ENCODE results near the gene TMPRSS11B. TPM values are rescaled to one million over a fixed set of nuclear protein-coding genes. Genes with fewer than 3 reads are reported as not detected.
A peak's percentile ranks its signal among the peaks of the same experiment; 100 is the strongest.
"Not testable (repeated sequence)": the region's sequence is repeated elsewhere in the genome, so short reads cannot be mapped to it uniquely, and the experiment has no call there.

TMPRSS11B gene
- total RNA-seq, 4 donors from 2014 or later: 60.0 to 365 (median 290) TPM

GRCh38 chr4:68283095-68283494 is 37.6 kb upstream of the TMPRSS11B start:
- no peak for DNase-seq
- peaks cover 0 to 18% (median 0%) of the 10 kb centered on the region in 3 donors for H3K4me1 ChIP-seq
- TF ChIP-seq POLR2A (IDR thresholded peaks at IDR 0.05): no peak
- TF ChIP-seq, protein P1, sequence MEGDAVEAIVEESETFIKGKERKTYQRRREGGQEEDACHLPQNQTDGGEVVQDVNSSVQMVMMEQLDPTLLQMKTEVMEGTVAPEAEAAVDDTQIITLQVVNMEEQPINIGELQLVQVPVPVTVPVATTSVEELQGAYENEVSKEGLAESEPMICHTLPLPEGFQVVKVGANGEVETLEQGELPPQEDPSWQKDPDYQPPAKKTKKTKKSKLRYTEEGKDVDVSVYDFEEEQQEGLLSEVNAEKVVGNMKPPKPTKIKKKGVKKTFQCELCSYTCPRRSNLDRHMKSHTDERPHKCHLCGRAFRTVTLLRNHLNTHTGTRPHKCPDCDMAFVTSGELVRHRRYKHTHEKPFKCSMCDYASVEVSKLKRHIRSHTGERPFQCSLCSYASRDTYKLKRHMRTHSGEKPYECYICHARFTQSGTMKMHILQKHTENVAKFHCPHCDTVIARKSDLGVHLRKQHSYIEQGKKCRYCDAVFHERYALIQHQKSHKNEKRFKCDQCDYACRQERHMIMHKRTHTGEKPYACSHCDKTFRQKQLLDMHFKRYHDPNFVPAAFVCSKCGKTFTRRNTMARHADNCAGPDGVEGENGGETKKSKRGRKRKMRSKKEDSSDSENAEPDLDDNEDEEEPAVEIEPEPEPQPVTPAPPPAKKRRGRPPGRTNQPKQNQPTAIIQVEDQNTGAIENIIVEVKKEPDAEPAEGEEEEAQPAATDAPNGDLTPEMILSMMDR (IDR thresholded peaks at IDR 0.05): no peak
- 89 to 92% methylated on average over 2 of the region's 2 CpGs for WGBS, 2 donors
- H3K9me3 ChIP-seq: no peaks in the 10 kb centered on the region
- H3K4me3 ChIP-seq: no peak overlapping the region
- intact Hi-C loops (cut with DNase I): no loop called here
- no peaks in the 10 kb centered on the region for H3K27me3 ChIP-seq
- H3K36me3 ChIP-seq: no peaks in the 10 kb centered on the region
- peak overlapping the region in 2 of 4 donors; percentile 34 to 51 for H3K27ac ChIP-seq

DNA sequence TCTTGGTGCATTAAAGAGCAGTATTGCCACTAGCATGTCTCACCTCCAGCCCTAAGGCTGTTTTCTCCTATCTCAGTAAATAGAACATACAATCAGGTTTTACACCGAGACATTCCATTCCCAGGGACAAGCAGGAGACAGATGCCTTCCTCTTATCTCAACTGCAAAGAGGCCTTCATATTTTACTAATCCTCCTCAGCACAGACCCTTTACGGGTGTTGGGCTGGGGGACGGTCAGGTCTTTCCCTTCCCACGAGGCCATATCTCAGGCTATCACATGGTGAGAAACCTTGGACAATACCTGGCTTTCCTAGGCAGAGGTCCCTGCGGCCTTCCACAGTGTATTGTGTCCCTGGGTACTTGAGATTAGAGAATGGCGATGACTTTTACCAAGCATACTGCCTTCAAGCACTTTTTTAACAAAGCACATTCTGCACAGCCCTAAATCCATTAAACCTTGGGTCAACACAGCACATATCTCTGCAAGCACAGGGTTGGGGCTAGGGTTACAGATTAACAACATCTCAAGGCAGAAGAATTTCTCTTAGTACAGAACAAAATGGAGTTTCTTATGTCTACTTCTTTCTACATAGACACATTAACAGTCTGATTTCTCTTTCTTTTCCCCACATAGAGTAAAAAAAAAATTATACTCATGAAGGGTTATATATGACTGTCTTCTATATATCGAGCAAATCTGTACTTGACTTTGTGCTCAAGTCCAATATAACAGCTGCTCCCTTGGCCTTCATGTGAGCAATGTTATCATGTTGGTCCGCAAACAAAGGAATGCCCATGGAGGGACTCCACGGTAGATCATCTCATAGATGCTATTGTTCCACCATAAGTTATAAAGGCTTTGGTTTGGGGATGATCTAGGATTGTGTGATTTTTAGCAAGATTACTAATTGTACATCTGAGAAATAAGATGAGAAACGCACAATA is 36.6 kb upstream of the TMPRSS11B start:
- H3K36me3 ChIP-seq; DNase-seq; H3K27ac ChIP-seq; H3K27me3 ChIP-seq; H3K4me3 ChIP-seq; H3K9me3 ChIP-seq; intact Hi-C loops (cut with DNase I): not testable (repeated sequence)
- H3K4me1 ChIP-seq: peaks cover 0 to 18% (median 0%) of the 10 kb centered on the region in 3 donors
- WGBS, 2 donors: 71 to 88% methylated on average over 9 to 10 of the region's 10 CpGs

- H3K4me3 ChIP-seq: no peak overlapping the region
- WGBS, 2 donors: 53 to 57% methylated on average over 2 of the region's 2 CpGs
- H3K9me3 ChIP-seq: no peaks in the 10 kb centered on the region
- TF ChIP-seq, protein P1 (IDR thresholded peaks at IDR 0.05): no peak
- no peak for TF ChIP-seq POLR2A (IDR thresholded peaks at IDR 0.05)
- H3K27me3 ChIP-seq: peaks cover 0 to 4% (median 0%) of the 10 kb centered on the region in 4 donors
- intact Hi-C loops (cut with DNase I): loop anchor here (5.0 kb wide), 1 partner anchor 99 kb away; no protein-coding TSS in a partner anchor
- no peak overlapping the region for H3K27ac ChIP-seq
- peaks cover 0 to 12% (median 0%) of the 10 kb centered on the region in 3 donors for H3K4me1 ChIP-seq
- no peak for DNase-seq
- no peaks in the 10 kb centered on the region for H3K36me3 ChIP-seq
These were observed 32.5 kb upstream of the TMPRSS11B start for GRCh38 chr4:68278029-68278428.

DNA sequence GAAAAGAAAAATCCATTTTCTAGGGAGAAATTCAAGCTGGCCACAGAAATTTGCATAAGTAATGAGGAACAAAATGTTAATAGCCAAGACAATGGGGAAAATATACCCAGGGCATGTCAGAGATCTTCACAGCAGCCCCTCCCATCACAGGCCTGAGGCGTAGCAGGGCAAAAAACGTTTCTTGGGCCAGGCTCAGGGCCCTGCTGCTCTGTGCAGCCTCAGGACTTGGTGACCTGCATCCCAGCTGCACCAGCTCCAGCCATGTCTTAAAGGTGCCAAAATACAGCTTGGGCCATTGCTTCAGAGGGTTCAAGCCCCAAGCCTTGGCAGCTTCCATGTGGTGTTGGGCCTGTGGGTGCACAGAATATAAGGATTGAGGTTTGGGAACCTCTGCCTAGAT is 32.1 kb upstream of the TMPRSS11B start:
- DNase-seq: no peak
- no peak for TF ChIP-seq POLR2A (IDR thresholded peaks at IDR 0.05)
- TF ChIP-seq, protein P1 (IDR thresholded peaks at IDR 0.05): no peak
- intact Hi-C loops (cut with DNase I): loop anchor here (5.0 kb wide), 1 partner anchor 100 kb away; no protein-coding TSS in a partner anchor
- H3K4me3 ChIP-seq: no peak overlapping the region
- H3K4me1 ChIP-seq: peaks cover 0 to 10% (median 0%) of the 10 kb centered on the region in 3 donors
- 61 to 62% methylated on average over 2 of the region's 2 CpGs for WGBS, 2 donors
- no peak overlapping the region for H3K27ac ChIP-seq
- no peaks in the 10 kb centered on the region for H3K36me3 ChIP-seq
- peaks cover 0 to 4% (median 0%) of the 10 kb centered on the region in 4 donors for H3K27me3 ChIP-seq
- no peaks in the 10 kb centered on the region for H3K9me3 ChIP-seq

DNA sequence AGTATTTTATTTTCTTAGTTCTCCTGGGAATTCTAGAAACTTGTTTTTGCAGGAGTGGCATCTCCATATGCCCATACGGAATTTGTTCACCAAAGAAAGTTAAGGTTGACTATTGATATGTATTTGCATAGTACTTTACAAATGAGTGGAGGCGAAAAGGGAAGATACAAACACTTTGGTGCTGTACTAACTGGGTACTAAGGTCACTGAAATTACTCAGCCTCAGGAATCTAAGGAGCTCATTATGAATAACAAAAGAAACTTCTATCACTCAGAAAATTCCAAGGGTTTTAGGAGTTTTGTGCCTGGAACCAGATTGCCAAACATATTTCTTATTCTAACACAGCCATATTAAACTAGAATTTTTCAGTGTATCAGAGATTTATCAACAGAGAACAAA is 27.4 kb upstream of the TMPRSS11B start:
- no peak for TF ChIP-seq POLR2A (IDR thresholded peaks at IDR 0.05)
- TF ChIP-seq, protein P1 (IDR thresholded peaks at IDR 0.05): no peak
- intact Hi-C loops (cut with DNase I): no loop called here
- WGBS, 2 donors: 55 to 68% methylated on average over 2 of the region's 2 CpGs
- peaks cover 0 to 10% (median 0%) of the 10 kb centered on the region in 3 donors for H3K4me1 ChIP-seq
- H3K27ac ChIP-seq: no peak overlapping the region
- H3K27me3 ChIP-seq: peaks cover 0 to 4% (median 0%) of the 10 kb centered on the region in 4 donors
- H3K4me3 ChIP-seq: no peak overlapping the region
- no peaks in the 10 kb centered on the region for H3K36me3 ChIP-seq
- DNase-seq: no peak
- H3K9me3 ChIP-seq: no peaks in the 10 kb centered on the region
